22Rv1 (cell line): Measurements from ENCODE around the gene LILRA5.

Source experiments
- H3K27ac ChIP-seq: fragments of 450-650 bp; 2 replicates; pipeline ENCODE4 v1.5.1; 2017
- ZFX ChIP-seq: fragments of 450-650 bp; IDR thresholded peaks from 2 replicates; pipeline ENCODE4 v1.6.1; 2017; ENCODE audit warnings: antibody characterized with exemption, borderline replicate concordance
- TF ChIP-seq, protein P1 (sequence below): fragments of 450-650 bp; IDR thresholded peaks from 2 replicates; pipeline ENCODE4 v1.5.1; 2017; ENCODE audit warnings: mild to moderate bottlenecking

Gene LILRA5

GRCh38 chr19:54352546-54352945 is 39.6 kb upstream of the LILRA5 start:
- no peak for TF ChIP-seq ZFX
- H3K27ac ChIP-seq: no peak overlapping the region

DNA sequence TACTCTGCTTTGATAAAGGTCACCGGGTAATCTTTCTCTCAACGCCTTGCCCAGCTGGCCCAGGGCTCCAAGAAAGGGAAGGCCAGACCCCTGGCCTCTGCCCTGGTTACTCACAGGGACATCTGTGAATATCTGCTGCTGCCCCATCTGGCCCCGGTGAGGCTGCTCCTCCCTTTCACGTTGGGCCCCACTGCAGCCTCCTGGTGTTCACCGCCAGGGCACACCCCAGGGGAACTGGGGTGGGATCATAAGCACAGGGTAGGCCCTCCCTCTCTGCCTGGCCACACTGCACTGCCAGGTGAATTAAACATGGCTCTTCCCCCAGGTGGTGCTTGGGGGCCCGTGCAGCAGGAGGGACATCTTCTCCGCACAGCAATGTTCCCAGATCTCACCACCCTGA is 39.1 kb upstream of the LILRA5 start:
- no peak overlapping the region for H3K27ac ChIP-seq
- TF ChIP-seq ZFX: no peak
- TF ChIP-seq, protein P1, sequence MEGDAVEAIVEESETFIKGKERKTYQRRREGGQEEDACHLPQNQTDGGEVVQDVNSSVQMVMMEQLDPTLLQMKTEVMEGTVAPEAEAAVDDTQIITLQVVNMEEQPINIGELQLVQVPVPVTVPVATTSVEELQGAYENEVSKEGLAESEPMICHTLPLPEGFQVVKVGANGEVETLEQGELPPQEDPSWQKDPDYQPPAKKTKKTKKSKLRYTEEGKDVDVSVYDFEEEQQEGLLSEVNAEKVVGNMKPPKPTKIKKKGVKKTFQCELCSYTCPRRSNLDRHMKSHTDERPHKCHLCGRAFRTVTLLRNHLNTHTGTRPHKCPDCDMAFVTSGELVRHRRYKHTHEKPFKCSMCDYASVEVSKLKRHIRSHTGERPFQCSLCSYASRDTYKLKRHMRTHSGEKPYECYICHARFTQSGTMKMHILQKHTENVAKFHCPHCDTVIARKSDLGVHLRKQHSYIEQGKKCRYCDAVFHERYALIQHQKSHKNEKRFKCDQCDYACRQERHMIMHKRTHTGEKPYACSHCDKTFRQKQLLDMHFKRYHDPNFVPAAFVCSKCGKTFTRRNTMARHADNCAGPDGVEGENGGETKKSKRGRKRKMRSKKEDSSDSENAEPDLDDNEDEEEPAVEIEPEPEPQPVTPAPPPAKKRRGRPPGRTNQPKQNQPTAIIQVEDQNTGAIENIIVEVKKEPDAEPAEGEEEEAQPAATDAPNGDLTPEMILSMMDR: no peak

DNA sequence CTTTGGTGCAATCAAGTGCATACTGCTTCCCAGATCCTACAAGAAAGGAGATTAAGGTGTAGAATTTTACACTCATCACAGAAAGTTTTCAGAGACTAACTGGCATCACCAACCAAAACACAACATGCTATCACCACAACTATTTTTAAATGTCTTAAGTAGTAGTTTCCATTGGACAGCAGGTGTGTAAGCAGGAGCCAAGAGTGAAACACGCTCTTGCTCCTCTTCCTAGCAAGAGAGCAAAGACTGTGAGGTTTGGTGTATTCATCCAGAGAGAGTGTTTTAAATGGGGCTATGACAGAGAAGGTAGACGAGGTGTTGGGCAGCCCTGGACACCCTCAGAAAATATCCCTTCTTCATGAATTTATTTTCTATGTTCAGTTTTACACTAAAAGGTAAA is 38.5 kb upstream of the LILRA5 start:
- no peak for TF ChIP-seq ZFX
- TF ChIP-seq, protein P1: no peak
- H3K27ac ChIP-seq: no peak overlapping the region

DNA sequence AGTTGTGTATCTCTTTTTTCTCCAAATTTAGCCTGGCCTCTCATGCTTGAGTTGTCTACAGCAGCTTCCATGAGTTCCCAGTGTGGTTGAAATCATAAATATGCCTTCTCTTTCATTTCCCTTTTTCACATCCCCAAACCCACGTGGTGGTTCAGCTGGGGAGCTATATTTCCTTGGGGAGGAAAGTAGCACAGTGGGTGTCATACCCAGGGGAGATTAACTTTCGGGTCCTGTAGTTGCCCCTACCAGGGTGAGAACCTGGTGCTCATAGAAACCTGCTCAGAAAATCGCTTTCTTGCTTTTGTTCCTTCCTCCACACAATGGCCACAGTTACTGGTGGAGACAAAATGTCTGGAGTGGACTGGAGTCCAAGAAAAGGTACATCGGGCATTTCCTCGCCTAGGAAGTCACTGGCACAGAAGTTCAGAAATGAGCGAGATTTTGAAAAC is 33.0 kb upstream of the LILRA5 start:
- TF ChIP-seq, protein P1: no peak
- no peak overlapping the region for H3K27ac ChIP-seq

GRCh38 chr19:54343868-54344267 is 30.9 kb upstream of the LILRA5 start:
- H3K27ac ChIP-seq: no peak overlapping the region
- no peak for TF ChIP-seq ZFX
- TF ChIP-seq, protein P1: no peak

DNA sequence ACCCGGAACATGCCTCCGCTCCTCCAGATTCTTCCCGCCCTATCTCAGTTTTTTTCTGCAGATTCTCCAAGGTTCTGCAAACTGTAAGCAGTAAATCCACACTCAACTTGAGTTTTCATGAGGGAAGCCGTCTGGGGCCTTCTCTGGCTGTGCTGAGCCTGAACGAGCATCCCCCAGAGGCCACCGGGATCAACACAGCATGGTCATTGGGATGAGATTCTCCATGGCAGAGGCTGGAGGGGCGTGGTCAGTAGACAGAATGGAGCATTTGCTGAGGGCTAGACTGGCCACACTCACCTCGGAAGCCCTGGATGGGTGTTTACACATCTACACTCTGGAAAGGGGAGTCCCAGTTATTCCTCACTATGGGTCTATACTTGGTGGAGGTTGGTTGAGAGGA is 28.3 kb upstream of the LILRA5 start:
- H3K27ac ChIP-seq: no peak overlapping the region
- TF ChIP-seq ZFX: no peak
- TF ChIP-seq, protein P1: no peak

DNA sequence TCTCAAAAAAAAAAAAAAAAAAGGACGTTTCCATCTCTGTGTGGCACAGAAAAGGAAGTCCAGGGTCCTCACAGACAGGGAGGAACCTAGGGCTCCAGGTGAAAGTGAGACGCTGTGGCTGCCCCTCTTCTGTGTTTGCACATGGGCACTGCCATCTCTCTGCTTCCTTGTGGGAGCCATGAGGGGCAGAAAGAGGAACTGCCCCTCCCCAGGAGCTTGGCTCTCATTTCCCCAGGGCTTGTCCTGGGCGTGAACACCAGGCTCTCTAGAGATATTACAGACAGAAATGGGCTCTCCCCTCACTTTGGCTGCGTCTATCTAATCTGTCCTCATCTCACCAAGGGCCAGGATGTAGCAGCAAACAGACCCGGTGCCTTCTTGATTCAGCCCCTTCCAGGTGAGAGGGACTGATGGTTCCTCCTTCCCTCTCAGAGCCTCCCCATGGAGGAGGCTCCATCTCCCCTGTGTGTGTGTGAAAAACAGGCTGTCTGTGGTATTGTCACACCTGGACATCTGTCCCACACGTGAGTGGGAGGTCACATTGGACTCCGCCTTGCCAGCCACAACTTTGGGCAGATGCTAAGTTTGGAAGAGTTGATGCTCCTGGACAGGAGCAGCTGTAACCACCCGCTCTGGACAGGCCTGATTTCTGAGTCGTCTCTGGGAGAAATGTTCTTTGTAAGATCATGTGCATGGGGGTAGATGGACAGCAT is 26.8 kb upstream of the LILRA5 start:
- H3K27ac ChIP-seq: no peak overlapping the region
- TF ChIP-seq, protein P1: no peak
- no peak for TF ChIP-seq ZFX

- TF ChIP-seq ZFX: no peak
- TF ChIP-seq, protein P1: no peak
- H3K27ac ChIP-seq: no peak overlapping the region
These were observed 25.6 kb upstream of the LILRA5 start for GRCh38 chr19:54338521-54338920.
